SU-DHL-6 (cell line): ENCODE results near the gene THSD4.

ENCODE experiments used
- EZH2phosphoT487 ChIP-seq: fragments of 200-600 bp; sonication (generic), shearing (Covaris generic); conservative IDR thresholded peaks from 2 replicates; pipeline ENCODE4 v1.6.1; 2018; ENCODE audit warnings: mild to moderate bottlenecking, antibody characterized with exemption, low read length, moderate library complexity, mixed read lengths
- TF ChIP-seq, protein P1 (sequence below): fragments of 200-600 bp; sonication (generic); IDR thresholded peaks from one replicate; pipeline ENCODE4 v1.5.1; 2017; ENCODE audit warnings: antibody characterized with exemption, mild to moderate bottlenecking, low read length, moderate library complexity; ENCODE audit not compliant: insufficient read depth, poor library complexity, severe bottlenecking

DNA sequence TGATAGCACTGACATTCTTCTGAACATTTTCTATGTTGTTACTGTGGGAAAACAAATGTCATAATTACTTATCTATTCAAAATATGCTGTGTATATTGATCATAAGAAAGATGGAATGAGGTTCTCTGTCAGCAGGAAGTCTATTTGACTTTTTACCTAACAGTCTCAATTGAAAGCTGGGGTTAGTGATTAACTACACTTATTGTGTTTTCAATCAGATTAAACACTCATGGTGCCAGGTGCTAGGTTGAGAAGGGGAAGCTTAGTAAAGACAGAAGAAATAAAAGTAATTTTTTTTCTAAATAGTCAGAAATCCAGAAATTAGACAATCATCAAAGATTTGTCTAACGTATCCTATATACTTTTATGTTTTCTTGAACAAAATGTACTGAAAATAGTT lies 414.1 kb downstream of the THSD4 start:
- TF ChIP-seq, protein P1, sequence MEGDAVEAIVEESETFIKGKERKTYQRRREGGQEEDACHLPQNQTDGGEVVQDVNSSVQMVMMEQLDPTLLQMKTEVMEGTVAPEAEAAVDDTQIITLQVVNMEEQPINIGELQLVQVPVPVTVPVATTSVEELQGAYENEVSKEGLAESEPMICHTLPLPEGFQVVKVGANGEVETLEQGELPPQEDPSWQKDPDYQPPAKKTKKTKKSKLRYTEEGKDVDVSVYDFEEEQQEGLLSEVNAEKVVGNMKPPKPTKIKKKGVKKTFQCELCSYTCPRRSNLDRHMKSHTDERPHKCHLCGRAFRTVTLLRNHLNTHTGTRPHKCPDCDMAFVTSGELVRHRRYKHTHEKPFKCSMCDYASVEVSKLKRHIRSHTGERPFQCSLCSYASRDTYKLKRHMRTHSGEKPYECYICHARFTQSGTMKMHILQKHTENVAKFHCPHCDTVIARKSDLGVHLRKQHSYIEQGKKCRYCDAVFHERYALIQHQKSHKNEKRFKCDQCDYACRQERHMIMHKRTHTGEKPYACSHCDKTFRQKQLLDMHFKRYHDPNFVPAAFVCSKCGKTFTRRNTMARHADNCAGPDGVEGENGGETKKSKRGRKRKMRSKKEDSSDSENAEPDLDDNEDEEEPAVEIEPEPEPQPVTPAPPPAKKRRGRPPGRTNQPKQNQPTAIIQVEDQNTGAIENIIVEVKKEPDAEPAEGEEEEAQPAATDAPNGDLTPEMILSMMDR: no peak
- no peak for TF ChIP-seq EZH2phosphoT487
